ENCODE data around the gene GOLIM4. TPM values are rescaled to one million over a fixed set of nuclear protein-coding genes. Genes with fewer than 3 reads are reported as not detected.

Gene GOLIM4
- total RNA-seq, 1 donor from 2014 or later = 27.9 TPM

GRCh38 chr3:168102735-168103410 is 7.1 kb upstream of the GOLIM4 start:
- no peak for TF ChIP-seq CTCF (IDR thresholded peaks at IDR 0.05; ENCODE audit: insufficient read depth, low read length, poor library complexity, severe bottlenecking)
- no peak overlapping the region for H3K4me3 ChIP-seq (ENCODE audit: low read depth, low read length)
- no peaks in the 10 kb centered on the region for H3K27me3 ChIP-seq (ENCODE audit: control insufficient read depth, insufficient read depth, low read length)
- H3K36me3 ChIP-seq (ENCODE audit: control insufficient read depth, insufficient read depth, low read length) = no peaks in the 10 kb centered on the region
- DNase-seq (ENCODE audit: low read depth) = no peak

GRCh38 chr3:168100777-168101492 is 5.2 kb upstream of the GOLIM4 start:
- no peak for DNase-seq (ENCODE audit: low read depth)
- Histone ChIP-seq H3K27me3 (ENCODE audit: control insufficient read depth, insufficient read depth, low read length) (no peaks in the 10 kb centered on the region), H3K4me3 (ENCODE audit: low read depth, low read length) (no peak overlapping the region), H3K36me3 (ENCODE audit: control insufficient read depth, insufficient read depth, low read length) (no peaks in the 10 kb centered on the region)
- no peak for TF ChIP-seq CTCF (IDR thresholded peaks at IDR 0.05; ENCODE audit: insufficient read depth, low read length, poor library complexity, severe bottlenecking)

- no peak for TF ChIP-seq CTCF (IDR thresholded peaks at IDR 0.05; ENCODE audit: insufficient read depth, low read length, poor library complexity, severe bottlenecking)
- no peak for DNase-seq (ENCODE audit: low read depth)
- Histone ChIP-seq H3K4me3 (ENCODE audit: low read depth, low read length) (no peak overlapping the region), H3K36me3 (ENCODE audit: control insufficient read depth, insufficient read depth, low read length) (no peaks in the 10 kb centered on the region), H3K27me3 (ENCODE audit: control insufficient read depth, insufficient read depth, low read length) (no peaks in the 10 kb centered on the region)
These were observed 1.7 kb upstream of the GOLIM4 start for GRCh38 chr3:168097381-168097780.

GRCh38 chr3:168096210-168096652 is 507 bp upstream of the GOLIM4 start:
- H3K27me3 ChIP-seq (ENCODE audit: control insufficient read depth, insufficient read depth, low read length) = no peaks in the 10 kb centered on the region
- DNase-seq (ENCODE audit: low read depth) = peak; percentile 72
- H3K36me3 ChIP-seq (ENCODE audit: control insufficient read depth, insufficient read depth, low read length) = no peaks in the 10 kb centered on the region
- TF ChIP-seq CTCF (IDR thresholded peaks at IDR 0.05; ENCODE audit: insufficient read depth, low read length, poor library complexity, severe bottlenecking) = no peak
- H3K4me3 ChIP-seq (ENCODE audit: low read depth, low read length) = peak overlapping the region; percentile 85

GRCh38 chr3:168094877-168095610 is 680 bp downstream of the GOLIM4 start:
- TF ChIP-seq CTCF (IDR thresholded peaks at IDR 0.05; ENCODE audit: insufficient read depth, low read length, poor library complexity, severe bottlenecking) = peak; percentile 15
- H3K36me3 ChIP-seq (ENCODE audit: control insufficient read depth, insufficient read depth, low read length) = no peaks in the 10 kb centered on the region
- H3K27me3 ChIP-seq (ENCODE audit: control insufficient read depth, insufficient read depth, low read length) = no peaks in the 10 kb centered on the region
- no peak for DNase-seq (ENCODE audit: low read depth)
- H3K4me3 ChIP-seq (ENCODE audit: low read depth, low read length) = peak overlapping the region; percentile 85

All from kidney epithelial cell (primary cell).